Ascending aorta (tissue), 2 donors: Measurements from ENCODE around the gene ERRFI1. TPM values are rescaled to one million over a fixed set of nuclear protein-coding genes. Genes with fewer than 3 reads are reported as not detected.
"Not testable (repeated sequence)": the region's sequence is repeated elsewhere in the genome, so short reads cannot be mapped to it uniquely, and the experiment has no call there.

Source experiments
- DNase-seq, 2 donors: peaks; one replicate each; pipeline ENCODE4 v3.0.0-alpha.2; 2019; ENCODE audit warnings: low spot score in 2 of 2
- H3K27ac ChIP-seq, 2 donors: fragments of 200-600 bp; sonication (generic); one replicate each; pipeline ENCODE4 v1.5.1; 2016 to 2017; ENCODE audit warnings: mild to moderate bottlenecking in 1 of 2
- H3K27me3 ChIP-seq: fragments of 200-600 bp; sonication (generic); one replicate; pipeline ENCODE4 v1.5.1; 2017
- H3K36me3 ChIP-seq, 2 donors: fragments of 200-600 bp; sonication (generic); one replicate each; pipeline ENCODE4 v1.5.1; 2016
- H3K4me1 ChIP-seq, 2 donors: fragments of 200-600 bp; sonication (generic); one replicate each; pipeline ENCODE4 v1.5.1; 2016 to 2017; ENCODE audit warnings: mild to moderate bottlenecking in 1 of 2
- H3K4me3 ChIP-seq, 2 donors: fragments of 200-600 bp; sonication (generic); one replicate each; pipeline ENCODE4 v1.5.1; 2016 to 2017; ENCODE audit warnings: mild to moderate bottlenecking in 1 of 2
- H3K9me3 ChIP-seq, 2 donors: fragments of 200-600 bp; sonication (generic); one replicate each; pipeline ENCODE4 v1.5.1; 2016
- intact Hi-C: fragments of 100-400 bp; cut with DNase I; formaldehyde crosslinking; loops from one replicate; pipeline ENCODE4 v1.15.1; 2023
- total RNA-seq: library from RNA; depleted of rRNA; stranded (reverse); fragments of >200 nt; gene quantifications from one replicate; pipeline ENCODE4 v1.1.0, GENCODE V29; 2016
- TF ChIP-seq, protein P1 (sequence below), 3 experiments: fragments of 200-600 bp in 2 of 3; fragments of 450-650 bp in 1 of 3; sonication (generic) in 2 of 3; IDR thresholded peaks; one replicate each; pipeline ENCODE4 v1.5.1; 2016 to 2019; ENCODE audit warnings: antibody characterized with exemption in 3 of 3, mild to moderate bottlenecking in 1 of 3, moderate library complexity in 1 of 3

The ERRFI1 gene
- total RNA-seq, 1 donor from 2014 or later = 59.7 TPM

GRCh38 chr1:7971024-7971423, 55.1 kb downstream of the ERRFI1 start:
- Histone ChIP-seq H3K27me3 (no peaks in the 10 kb centered on the region), H3K4me3 (no peak overlapping the region), H3K27ac (no peak overlapping the region), H3K36me3 (peaks cover 62 to 72% of the 10 kb centered on the region in 2 donors), H3K9me3 (no peaks in the 10 kb centered on the region), H3K4me1 (peaks cover 0 to 13% of the 10 kb centered on the region in 2 donors)
- intact Hi-C loops = no loop called here
- DNase-seq = peak in 1 of 2 donors; percentile 25
- TF ChIP-seq, protein P1, sequence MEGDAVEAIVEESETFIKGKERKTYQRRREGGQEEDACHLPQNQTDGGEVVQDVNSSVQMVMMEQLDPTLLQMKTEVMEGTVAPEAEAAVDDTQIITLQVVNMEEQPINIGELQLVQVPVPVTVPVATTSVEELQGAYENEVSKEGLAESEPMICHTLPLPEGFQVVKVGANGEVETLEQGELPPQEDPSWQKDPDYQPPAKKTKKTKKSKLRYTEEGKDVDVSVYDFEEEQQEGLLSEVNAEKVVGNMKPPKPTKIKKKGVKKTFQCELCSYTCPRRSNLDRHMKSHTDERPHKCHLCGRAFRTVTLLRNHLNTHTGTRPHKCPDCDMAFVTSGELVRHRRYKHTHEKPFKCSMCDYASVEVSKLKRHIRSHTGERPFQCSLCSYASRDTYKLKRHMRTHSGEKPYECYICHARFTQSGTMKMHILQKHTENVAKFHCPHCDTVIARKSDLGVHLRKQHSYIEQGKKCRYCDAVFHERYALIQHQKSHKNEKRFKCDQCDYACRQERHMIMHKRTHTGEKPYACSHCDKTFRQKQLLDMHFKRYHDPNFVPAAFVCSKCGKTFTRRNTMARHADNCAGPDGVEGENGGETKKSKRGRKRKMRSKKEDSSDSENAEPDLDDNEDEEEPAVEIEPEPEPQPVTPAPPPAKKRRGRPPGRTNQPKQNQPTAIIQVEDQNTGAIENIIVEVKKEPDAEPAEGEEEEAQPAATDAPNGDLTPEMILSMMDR (IDR thresholded peaks at IDR 0.05) = no peak

- no peaks in the 10 kb centered on the region for H3K9me3 ChIP-seq
- peak in 1 of 2 donors; percentile 25 for DNase-seq
- H3K27ac ChIP-seq = no peak overlapping the region
- intact Hi-C loops = no loop called here
- H3K27me3 ChIP-seq = no peaks in the 10 kb centered on the region
- H3K36me3 ChIP-seq = peaks cover 70 to 80% of the 10 kb centered on the region in 2 donors
- no peak overlapping the region for H3K4me3 ChIP-seq
- TF ChIP-seq, protein P1 (IDR thresholded peaks at IDR 0.05) = no peak
- peaks cover 0 to 20% of the 10 kb centered on the region in 2 donors for H3K4me1 ChIP-seq
These were observed 55.9 kb downstream of the ERRFI1 start for GRCh38 chr1:7970246-7970645.

- Histone ChIP-seq H3K4me3 (no peak overlapping the region), H3K4me1 (peaks cover 0 to 43% of the 10 kb centered on the region in 2 donors), H3K27me3 (no peaks in the 10 kb centered on the region), H3K36me3 (peaks cover 70% of the 10 kb centered on the region in 2 donors), H3K9me3 (no peaks in the 10 kb centered on the region), H3K27ac (no peak overlapping the region)
- intact Hi-C loops = no loop called here
- TF ChIP-seq, protein P1 (IDR thresholded peaks at IDR 0.05) = no peak
- peak in 1 of 2 donors; percentile 11 for DNase-seq
These were observed 58.5 kb downstream of the ERRFI1 start for GRCh38 chr1:7967651-7968050.

- no peak for DNase-seq
- Histone ChIP-seq H3K27me3 (no peaks in the 10 kb centered on the region), H3K36me3 (peaks cover 65 to 66% of the 10 kb centered on the region in 2 donors), H3K4me3 (no peak overlapping the region), H3K4me1 (peaks cover 0 to 48% of the 10 kb centered on the region in 2 donors), H3K9me3 (no peaks in the 10 kb centered on the region), H3K27ac (no peak overlapping the region)
- intact Hi-C loops = no loop called here
- TF ChIP-seq, protein P1 (IDR thresholded peaks at IDR 0.05) = no peak
These were observed 58.9 kb downstream of the ERRFI1 start for GRCh38 chr1:7967196-7967595.

DNA sequence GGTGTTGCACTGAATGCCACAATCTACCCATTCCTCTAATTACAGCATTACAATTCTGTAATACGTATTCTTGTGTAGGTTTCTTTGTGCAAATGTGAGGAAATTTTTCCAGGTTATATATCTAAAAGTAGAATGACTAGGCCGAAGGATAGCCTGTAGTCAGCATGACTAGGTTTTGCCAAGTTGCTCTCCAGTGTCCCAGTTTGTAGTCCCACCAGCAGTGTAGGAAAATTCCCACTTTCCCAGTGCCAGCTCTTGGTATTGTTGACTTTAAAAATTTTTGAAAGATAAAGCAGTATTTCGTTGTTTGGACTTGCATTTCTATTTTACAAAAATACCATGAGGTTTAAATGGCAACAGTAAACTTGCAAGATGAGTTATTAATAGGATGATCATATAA, 61.6 kb downstream of the ERRFI1 start:
- H3K36me3 ChIP-seq = peaks cover 38 to 39% of the 10 kb centered on the region in 2 donors
- DNase-seq = peak in 1 of 2 donors; percentile 60
- H3K9me3 ChIP-seq = no peaks in the 10 kb centered on the region
- intact Hi-C loops = no loop called here
- peak overlapping the region; percentile 44 to 90 for H3K27ac ChIP-seq
- peaks cover 0 to 55% of the 10 kb centered on the region in 2 donors for H3K4me1 ChIP-seq
- peak overlapping the region in 1 of 2 donors; percentile 2 for H3K4me3 ChIP-seq
- no peaks in the 10 kb centered on the region for H3K27me3 ChIP-seq
- TF ChIP-seq, protein P1 (IDR thresholded peaks at IDR 0.05) = no peak

DNA sequence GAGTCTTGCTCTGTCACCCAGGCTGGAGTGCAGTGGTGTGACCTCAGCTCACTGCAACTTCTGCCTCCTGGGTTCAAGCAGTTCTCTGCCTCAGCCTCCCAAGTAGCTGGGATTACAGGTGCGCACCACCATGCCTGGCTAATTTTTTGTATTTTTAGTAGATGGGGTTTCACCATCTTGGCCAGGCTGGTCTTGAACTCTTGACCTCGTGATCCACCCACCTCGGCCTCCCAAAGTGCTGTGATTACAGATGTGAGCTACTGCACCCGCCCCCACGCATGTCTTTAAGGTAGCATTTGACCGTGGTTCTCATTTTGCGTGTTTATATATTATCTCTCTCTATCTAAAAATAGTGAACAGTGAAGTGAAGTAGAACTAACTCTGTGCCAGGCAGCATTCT, 62.3 kb downstream of the ERRFI1 start:
- peak overlapping the region; percentile 30 to 90 for H3K27ac ChIP-seq
- peaks cover 32% of the 10 kb centered on the region in 2 donors for H3K36me3 ChIP-seq
- H3K4me3 ChIP-seq, intact Hi-C loops, H3K9me3 ChIP-seq, H3K27me3 ChIP-seq: not testable (repeated sequence)
- DNase-seq = peak in 1 of 2 donors; percentile 59
- peaks cover 0 to 55% of the 10 kb centered on the region in 2 donors for H3K4me1 ChIP-seq

GRCh38 chr1:7963378-7963730, 62.8 kb downstream of the ERRFI1 start:
- Histone ChIP-seq H3K27ac (peak overlapping the region in 1 of 2 donors; percentile 90), H3K4me1 (peaks cover 0 to 55% of the 10 kb centered on the region in 2 donors), H3K36me3 (peaks cover 27 to 30% of the 10 kb centered on the region in 2 donors)
- H3K4me3 ChIP-seq, intact Hi-C loops, H3K9me3 ChIP-seq, H3K27me3 ChIP-seq: not testable (repeated sequence)
- peak in 1 of 2 donors; percentile 56 for DNase-seq
